HCEC 1CT (cell line): Measurements from ENCODE around the gene LAMP1.
"Not testable (repeated sequence)": the region's sequence is repeated elsewhere in the genome, so short reads cannot be mapped to it uniquely, and the experiment has no call there.

ENCODE experiments used
- DNase-seq: peaks from one replicate; pipeline ENCODE4 v3.0.0-alpha.2; 2017

LAMP1 gene

DNA sequence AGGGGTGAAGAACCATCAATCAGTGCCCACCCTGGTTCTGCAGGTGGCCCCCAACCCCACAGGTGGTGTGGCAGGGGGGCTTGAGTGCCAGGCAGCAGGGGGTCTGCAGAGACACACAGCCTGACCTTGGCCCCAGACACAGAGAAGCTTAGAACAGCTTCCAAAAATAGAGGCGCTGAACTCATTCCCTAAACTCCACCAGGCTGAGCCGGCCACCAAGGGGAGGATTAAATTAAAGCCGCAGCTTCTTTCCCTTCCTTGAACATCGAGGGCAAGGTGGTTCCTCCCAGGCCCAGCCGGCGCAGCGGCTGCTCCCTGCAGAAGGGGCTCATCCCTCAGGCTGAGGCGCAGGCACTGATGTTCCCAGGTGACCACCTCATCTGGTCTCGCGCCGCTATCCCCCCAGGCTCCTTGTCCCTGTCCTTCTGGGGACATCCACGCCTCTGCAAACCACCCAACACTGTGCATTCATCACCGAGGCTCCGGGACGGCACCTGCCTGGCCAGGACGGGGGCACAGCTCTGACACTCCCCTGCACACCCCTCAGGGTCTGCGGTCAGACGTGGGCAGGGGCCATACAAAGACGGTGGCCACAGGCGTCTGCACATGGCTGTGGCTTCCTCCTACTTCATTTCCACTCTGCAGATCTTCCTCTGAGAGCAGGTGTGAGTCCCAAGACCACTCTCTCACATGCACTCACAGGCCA, 30.9 kb downstream of the LAMP1 start:
- no peak for DNase-seq

DNA sequence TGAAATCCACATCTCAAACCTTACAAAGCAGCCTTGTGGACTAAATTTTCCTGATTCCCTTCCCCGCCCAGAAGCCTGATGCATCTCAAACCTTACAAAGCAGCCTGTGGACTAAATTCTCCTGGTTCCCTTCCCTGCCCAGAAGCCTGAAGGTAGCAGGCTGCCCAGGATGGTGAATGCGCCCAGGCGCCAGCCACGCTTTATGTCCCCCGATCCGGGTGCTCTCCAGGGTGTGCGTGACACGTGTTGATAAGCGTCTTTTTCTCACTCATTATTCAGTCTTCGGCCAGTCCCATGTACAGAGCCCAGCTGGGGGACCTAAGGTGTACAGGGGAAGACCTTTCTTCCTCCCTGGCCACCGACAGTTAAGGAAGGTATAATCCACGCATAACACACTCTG, 31.8 kb downstream of the LAMP1 start:
- DNase-seq: no peak

DNA sequence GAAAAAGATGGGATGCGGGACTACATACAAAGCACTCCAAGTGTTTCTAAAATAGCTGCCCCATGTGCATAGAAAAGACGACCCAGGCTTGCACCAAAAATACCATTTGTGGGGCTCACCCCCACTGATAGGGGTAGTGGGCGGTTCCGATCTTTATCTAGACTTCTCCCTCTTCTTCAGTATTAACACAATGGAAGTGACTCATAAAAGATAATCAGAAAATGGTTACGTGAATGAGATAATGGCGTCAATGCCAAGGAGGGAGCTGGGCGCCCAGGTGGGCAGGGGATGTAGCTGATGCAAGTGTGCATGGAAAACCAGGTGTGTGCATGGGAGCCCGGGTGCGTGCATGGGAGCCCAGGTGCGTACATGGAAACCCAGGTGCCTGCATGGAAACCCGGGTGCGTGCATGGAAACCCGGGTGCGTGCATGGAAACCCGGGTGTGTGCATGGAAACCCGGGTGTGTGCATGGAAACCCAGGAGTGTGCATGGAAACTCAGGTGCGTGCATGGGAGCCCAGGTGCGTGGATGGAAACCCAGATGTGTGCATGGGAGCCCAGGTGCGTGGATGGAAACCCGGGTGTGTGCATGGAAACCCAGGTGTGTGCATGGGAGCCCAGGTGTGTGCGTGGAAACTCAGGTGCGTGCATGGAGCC, 32.7 kb downstream of the LAMP1 start:
- DNase-seq: no peak

DNA sequence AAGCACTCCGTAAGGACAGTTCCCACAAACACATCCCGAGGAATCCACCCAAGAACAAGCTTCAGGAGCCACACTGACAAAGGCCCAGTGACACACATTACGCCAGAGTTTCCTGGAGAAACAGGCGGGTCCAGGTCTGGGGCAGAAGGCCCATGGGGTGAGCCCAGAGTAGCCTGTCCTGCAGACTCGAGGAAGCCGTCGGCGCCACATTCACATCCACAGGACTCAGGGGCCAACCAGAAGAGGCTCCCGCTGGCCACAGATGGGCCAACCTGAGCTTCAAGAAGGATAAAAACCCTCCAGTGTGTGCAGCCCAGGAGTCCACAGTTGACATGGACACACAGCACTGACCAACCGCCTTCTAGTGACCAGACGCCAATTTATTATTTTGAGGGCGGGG, 35.6 kb downstream of the LAMP1 start:
- no peak for DNase-seq

DNA sequence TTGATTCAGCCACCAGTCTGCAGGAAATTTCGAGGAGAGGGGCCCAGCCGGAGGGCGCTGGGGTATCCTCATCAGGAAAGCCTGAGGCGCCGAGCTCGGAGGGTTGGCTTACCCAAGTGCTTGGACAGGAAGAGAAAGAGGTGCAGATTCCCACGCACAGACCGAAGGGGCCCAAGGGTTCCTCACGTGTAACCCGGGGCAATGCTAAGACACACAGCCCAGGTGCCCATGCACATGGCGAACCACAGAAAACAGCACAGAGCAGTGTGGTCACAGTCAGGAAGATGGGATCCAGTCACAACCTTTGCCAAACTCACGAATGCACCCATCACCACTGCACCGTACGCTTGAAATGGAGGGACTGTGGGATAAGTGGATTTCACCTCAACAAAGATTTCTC, 36.0 kb downstream of the LAMP1 start:
- no peak for DNase-seq

DNA sequence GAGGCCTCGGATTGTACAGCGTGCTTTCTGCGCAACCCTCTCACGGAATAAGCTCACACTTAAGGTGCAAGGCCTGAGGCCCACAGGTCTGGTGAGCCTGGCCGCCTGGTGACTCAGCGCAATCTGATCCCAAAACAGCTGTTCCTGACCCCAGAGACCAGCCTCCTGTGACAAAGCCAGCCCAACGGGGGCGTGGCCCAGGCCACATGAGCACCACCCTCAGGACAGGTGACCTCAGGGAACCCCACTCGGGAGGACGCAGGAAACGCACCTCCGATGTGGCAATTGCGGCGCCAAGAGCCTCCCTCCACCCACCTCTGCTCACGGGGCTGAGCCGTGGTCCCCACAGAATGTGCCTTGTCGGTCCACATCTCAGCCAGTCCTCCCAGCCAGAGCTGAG, 40.5 kb downstream of the LAMP1 start:
- DNase-seq: no peak

DNA sequence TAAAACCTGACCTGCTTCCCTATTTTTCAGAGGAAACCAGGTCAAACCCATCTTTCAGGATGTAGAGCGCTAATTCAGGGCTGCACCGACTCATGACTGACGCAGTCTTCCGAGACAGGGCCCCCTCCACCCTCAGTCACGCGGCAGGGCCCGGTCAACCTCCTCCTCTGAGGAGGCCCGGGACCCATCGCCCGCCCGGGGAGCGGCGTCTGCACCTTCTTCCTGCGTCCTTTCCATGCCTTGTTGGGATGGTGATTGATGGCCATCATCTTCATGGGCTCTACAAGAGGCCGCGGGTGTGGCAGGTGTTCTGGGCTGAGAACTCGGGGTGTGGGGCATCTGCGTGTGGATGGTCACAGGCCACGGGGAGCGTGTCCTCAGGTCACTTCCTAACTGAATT, 40.9 kb downstream of the LAMP1 start:
- DNase-seq: no peak

DNA sequence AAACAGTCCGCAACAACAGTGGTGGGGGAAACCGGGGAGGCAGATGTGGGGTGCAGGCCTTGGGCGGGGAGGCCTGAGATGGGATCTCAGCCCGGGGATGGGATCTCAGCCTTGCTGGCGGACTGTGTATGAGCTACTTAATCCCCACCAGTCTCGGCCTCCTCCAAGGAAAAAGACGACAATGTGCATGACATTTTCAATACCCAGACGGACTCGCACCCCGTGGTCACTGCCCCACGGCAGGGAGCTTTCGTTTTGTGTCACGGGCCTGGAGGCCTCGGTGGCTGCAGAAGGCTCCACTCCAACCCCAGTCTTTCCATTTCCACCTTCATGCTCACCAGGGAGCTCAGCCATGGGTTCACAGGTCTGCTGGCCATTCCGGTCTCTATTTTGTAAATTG, 41.4 kb downstream of the LAMP1 start:
- DNase-seq: no peak

DNA sequence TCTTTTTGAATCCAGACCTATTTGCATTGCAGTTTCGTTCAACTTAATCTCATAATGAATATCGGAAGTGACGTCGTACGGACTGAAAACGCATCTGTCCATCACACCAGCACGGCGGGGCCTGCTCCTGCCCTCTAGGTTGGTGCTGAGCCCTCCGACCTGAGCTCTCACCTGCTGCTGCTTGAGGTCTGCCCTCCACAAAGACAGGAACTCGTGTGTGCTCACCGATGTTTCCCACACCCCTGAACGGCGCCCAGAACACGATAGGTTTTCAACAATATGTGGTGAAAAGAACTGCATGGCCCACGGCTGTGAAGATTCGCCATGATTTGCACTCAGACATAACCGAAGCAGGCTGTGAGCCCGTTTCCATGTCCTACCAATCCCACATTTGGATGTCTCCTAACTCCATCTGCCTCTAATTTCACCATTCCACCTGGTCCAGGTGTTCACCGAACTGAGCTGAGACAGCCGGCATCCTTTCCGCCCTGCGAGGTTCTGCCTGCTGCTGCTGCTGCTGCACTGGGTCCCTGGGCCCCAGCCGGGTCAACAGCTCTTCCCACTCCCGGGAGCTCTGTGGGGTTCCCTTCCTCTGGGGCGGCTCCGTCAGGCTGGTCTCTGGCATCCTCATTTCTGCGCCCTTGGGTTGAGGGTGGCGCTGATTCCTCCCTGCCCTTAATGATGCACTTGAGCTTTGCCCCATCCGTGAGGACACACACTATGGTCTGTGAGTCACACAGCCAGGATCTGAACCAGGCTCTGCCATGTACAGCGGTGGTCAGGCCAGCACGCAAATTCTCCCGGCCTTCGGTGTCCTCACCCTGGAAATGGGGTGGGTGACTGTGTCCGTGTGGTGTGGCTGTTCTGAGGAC, 46.0 kb downstream of the LAMP1 start:
- no peak for DNase-seq

DNA sequence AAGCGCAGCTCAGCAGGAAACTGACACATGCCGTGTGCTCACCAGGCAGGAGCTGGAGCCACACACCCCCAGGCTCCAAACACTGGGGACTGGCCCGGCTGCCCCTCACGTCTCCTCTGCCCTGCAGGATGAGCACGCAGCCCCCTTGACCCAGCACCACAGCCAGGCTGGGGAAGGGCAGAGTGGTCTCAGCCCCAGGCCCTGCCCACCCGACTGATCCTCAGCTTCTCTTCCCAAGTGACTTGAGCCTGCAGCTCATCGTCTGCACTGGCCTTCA, 46.6 kb downstream of the LAMP1 start:
- no peak for DNase-seq

DNA sequence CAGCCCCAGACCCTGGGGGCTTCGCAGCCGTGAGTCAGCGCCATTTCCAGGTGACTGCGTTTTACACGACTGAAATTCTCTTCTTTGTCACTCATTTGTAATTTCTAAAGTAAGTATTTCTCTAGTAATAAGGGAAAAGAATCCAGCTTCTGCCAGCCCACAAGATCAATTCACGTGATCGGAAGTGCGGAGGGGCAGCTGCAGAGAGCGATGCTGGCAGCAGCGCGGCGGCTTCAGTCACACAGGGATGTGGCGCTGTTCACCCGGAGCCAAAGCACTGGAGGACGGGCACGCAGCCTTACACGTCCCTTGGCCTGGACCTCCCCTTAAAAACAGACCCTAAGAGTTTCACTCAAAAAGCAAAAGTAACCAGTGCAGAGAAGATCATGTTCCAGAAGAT, 48.4 kb downstream of the LAMP1 start:
- no peak for DNase-seq

DNA sequence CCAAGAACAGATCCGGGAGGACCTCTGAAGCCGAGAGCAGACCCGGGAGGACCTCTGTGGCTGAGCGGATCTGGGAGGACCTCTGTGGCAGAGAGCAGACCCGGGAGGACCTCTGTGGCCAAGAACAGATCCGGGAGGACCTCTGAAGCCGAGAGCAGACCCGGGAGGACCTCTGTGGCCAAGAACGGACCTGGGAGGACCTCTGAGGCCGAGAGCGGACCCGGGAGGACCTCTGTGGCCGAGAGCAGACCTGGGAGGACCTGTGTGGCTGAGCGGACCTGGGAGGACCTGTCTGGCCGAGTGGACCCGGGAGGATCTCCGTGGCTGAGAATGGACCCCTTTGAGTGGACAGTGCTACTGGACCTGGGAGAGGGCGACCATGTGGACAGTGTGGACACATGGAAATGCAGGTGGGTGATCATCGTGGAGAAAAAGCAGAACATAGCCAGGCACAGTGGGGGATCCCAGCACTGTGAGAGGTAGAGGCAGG, 50.7 kb downstream of the LAMP1 start:
- not testable (repeated sequence) for DNase-seq

DNA sequence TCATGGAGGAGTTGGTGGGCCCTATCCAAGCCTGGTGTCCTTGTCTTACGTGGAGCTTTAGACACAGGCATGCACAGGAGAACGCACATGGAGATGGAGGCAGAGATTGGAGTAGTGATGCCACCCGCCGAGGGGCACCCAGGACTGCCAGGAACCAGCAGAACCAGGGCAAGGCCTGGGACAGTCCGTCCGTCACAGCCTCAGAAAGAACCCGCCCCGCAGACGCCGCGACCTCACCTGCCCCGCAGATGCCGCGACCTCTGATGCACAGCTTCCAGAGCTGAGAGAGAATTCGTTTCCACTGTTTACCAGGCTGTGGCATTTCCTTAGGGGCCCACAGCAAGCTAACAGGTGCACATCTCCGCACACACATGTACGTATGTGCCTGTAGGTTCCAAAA, 51.6 kb downstream of the LAMP1 start:
- no peak for DNase-seq

DNA sequence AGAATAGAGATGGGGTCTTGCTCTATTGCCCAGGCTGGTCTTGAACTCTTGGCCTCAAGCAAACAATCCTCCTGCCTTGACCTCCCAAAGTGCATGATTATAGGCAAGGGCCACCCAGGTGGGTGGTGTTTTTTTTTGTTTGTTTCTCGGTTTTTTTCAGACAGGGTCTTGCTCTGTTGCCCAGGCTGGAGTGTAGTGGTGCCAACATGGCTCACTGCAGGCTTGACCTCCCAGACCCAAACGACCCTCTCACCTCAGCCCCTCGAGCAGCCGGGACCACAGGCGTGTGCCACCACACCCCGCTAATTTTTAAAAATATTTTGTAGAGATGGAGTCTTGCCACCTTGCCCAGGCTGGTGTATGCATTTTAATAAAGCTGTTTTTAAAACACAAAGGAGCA, 52.0 kb downstream of the LAMP1 start:
- no peak for DNase-seq

DNA sequence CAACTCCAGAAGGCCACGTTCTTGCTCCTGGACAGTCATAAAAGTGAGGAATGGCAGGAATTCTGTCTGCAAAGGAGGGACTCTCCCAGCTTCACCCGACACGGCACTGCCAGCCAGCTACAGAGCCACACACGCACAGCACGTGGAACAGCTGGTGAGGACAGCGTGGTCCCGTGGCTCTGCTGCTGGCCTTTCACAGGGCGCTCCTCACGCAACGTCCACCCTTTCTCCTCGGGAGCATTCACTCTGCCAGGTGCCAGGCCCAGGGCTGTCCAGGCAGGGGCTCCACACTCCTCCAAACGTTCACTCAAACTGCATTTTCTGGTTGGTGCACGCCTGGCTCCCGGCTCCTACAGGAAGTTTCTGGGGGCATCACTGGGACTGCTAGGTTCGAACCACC, 52.5 kb downstream of the LAMP1 start:
- DNase-seq: no peak

DNA sequence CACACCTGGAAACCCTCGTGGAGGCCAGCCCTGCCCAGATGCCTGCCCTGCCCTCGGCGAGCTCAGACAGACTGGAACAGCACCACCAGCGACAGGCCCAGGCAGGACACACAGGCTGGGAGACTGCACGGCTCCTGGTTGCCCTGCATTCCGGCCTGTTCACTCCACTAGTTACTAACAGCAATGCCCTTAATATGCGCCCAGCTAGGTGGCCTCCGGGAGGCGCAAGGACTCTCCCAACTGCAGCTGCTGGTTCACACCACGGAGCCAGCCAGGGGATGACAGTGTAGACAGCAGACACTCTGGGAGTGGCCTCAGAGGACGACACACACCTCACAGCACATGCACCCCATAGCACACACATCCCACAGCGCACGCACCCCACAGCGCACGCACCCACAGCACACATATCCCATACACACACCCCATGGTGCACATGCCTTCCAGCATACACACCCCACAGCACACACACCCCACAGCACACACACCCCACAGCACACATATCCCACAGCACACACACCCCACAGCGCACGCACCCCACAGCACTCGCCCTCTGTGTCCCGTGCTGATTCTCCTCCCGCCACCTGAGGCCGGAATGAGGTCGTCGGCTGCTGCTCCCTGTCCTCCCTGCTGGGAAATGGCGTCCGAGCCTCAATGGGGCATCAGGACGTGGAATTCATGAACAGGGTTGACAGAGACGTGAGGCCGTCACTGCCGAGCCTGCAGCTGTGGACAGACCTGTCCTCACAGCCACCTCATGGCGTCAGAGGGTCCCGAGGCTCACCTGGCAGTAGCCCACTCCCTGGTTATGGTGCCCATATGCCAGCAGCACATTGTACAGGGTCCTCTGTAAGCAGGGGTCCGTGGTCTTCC, 53.3 kb downstream of the LAMP1 start:
- DNase-seq: no peak

DNA sequence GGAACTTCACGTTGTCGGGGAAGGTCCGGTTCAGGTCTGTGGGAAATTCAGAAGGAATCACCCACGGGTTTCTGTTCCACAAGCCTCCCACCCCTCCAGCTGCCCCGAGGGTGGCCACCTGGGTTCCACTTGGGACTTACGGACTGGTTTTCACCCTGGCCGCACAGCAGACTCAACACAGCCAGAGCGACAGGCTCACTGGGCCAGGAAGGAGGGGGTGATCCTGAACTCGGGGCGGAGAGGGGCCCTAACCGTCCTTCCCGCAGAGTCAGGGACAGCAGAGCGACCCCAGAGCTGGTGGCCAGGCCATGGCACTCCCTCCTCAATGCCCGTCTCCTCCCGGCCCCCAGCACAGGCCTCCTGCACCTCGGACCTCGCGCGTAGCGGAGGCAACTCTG, 53.9 kb downstream of the LAMP1 start:
- no peak for DNase-seq

DNA sequence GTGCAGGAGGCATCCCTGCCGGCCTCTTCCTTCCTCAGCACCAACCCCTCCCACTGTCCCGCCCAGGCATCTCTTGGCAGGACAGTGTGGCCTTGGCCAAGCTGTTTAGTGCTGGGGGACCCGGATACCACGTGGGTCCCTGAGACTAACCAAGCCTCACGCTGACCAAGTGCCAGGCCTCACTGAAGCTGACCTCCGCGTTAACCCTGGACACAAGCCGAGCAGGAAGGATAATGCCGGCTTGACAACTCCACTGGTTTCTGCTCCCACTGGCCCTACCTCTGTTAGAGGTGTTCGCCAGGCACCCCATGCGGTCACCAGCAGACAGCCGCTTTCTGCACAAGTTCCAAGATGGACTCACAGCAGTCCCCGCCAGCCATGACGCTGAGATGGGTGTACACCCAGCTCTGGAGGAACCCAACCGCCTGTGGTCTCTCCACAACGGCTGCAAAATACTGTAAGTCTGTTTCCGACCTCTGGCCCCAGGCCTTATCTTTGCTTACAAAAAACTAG, 54.5 kb downstream of the LAMP1 start:
- no peak for DNase-seq

DNA sequence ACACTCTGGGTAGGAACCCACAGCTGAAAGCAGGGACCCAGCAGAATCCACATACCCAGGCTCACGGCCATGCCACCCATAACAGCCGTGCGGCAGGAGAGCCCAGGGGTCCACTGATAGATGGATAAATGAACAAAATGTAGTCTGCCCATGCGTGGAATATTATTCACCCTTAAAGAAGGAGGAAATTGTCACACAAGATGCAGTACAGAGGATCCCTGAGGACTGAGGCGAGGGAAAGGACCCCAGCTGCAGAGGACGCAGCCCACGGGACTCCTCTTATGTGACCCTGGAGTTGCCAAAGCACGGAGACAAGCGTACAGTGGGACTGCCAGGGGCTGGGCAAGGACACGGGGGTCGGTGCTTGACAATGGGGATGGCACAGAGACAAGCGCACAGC, 56.2 kb downstream of the LAMP1 start:
- DNase-seq: no peak

DNA sequence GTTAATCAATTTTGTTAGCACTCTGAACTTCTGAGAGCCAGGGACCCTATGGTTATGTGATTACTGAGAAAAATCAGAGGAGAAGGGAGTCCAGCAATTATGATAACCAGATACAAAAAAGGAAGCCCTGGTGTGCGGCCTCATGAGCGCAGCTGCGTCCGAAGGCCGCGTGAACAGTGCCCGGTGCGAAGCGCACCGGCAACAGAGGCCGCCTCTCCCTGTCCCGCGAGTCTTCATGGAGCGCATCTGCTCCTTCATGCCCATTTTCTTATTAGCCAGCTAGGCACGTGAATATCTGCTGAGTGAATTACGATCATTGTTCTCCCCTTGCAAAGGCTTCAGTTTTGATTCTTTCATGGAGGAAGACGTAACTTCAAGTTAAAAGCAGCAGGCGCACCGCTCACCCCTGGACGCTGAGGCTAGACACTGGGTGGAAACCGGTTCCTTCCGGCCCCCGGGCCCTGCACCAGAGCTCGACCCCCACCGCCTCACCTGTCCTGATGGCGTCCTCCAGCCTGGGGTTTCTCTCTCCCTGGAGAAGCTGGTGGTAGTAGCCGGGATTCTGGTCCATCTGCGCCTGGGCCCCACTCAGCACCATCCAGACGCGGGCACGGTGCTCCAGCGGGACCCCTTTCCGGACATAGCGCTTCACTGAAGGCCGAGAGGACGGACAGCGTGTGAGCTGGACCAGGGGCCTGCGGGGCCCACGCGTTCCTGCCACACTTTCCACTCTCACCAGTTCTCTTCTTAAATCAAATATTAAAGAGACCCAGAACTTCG, 58.0 kb downstream of the LAMP1 start:
- DNase-seq: no peak

DNA sequence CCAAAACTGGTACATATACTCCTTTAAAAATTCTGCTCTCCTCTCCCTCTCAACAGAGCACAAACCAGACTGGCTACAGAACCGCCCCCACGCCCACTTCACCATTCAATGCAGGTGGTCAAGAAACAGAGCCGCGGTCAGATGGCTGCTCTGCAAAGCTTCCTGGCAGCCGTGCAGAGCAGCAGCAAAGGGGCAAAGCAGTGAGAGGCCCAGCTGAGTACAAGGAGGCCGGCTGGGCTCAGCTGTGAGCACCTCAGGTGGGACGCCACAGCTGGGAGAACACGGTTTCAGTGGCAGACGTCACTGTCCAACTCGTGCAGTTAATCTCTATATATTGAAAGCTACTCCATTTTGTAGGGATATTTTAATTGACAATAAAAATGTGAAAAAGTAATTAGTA, 58.6 kb downstream of the LAMP1 start:
- no peak for DNase-seq

DNA sequence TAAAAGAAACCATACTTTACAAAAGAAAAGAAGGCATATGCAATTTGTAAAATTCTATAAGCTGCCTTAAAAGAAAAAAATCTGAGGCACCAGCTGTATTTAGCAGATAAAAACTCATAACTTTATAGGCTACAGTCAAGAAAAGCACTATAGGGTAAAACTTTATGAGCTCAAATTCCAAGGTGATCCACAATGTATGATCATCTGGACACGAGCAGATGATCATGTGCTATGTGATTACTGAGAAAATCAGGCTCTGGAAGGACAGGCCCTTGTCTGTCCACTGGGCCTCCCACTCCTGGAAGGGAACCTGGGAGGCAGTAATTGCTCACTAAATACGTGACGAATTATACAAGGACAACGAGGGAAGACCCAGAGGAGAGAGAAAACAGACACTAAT, 59.6 kb downstream of the LAMP1 start:
- DNase-seq: no peak
